Naive thymus-derived CD4-positive, alpha-beta T cell (primary cell): ENCODE measurements around the gene EDA. TPM values are rescaled to one million over a fixed set of nuclear protein-coding genes. Genes with fewer than 3 reads are reported as not detected.

Source experiments
- ATAC-seq: fragments of 150-1000 bp; cut with Tn5 transposase; 2 replicates; pipeline ENCODE4 v1.10.0; 2021; ENCODE audit warnings: mild to moderate bottlenecking, moderate library complexity
- CTCF ChIA-PET: fragments of 350-600 bp; sonication (Branson Sonifier 250); formaldehyde crosslinking; loops from one replicate; lab custom pipeline; 2021; ENCODE audit warnings: antibody characterized with exemption; lab: Charles Lee
- POLR2A ChIA-PET: fragments of 350-600 bp; sonication (Branson Sonifier 250); formaldehyde crosslinking; loops from one replicate; lab custom pipeline; 2021; ENCODE audit warnings: antibody characterized with exemption, inconsistent platforms; lab: Charles Lee
- DNase-seq, 9 donors: peaks; one replicate each; pipeline versions ENCODE4 v3.0.0 to v3.0.0-alpha.2; 2020 to 2022; ENCODE audit warnings: mixed read lengths in 1 of 9
- H3K27ac ChIP-seq: one replicate; pipeline ENCODE4 v1.7.0; 2013; ENCODE audit warnings: mild to moderate bottlenecking, low read depth, low read length, moderate library complexity
- H3K27me3 ChIP-seq, 2 donors: one replicate each; pipeline ENCODE4 v1.7.0; 2013; ENCODE audit warnings: low read length in 2 of 2, mild to moderate bottlenecking in 2 of 2, moderate library complexity in 2 of 2; ENCODE audit not compliant: control insufficient read depth in 2 of 2, insufficient read depth in 2 of 2
- H3K36me3 ChIP-seq, 3 experiments: 1 replicate in 2 of 3; 2 replicates in 1 of 3; pipeline ENCODE4 v1.7.0; 2013; ENCODE audit warnings: low read length in 3 of 3, mild to moderate bottlenecking in 3 of 3, moderate library complexity in 1 of 3; ENCODE audit not compliant: insufficient read depth in 3 of 3, control insufficient read depth in 2 of 3
- H3K4me1 ChIP-seq, 2 donors: one replicate each; pipeline ENCODE4 v1.7.0; 2013; ENCODE audit warnings: low read length in 2 of 2, mild to moderate bottlenecking in 2 of 2, moderate library complexity in 1 of 2; ENCODE audit not compliant: control insufficient read depth in 2 of 2, insufficient read depth in 2 of 2
- H3K4me3 ChIP-seq: 2 replicates; pipeline ENCODE4 v1.7.0; 2013; ENCODE audit warnings: mild to moderate bottlenecking, low read length
- H3K9me3 ChIP-seq, 3 experiments: 1 replicate in 2 of 3; 2 replicates in 1 of 3; pipeline ENCODE4 v1.7.0; 2013; ENCODE audit warnings: low read length in 3 of 3; ENCODE audit not compliant: control insufficient read depth in 2 of 3
- H3K27ac Mint-ChIP-seq, 9 donors: one replicate each; pipeline ENCODE4 v1.8.0; 2020 to 2022; ENCODE audit warnings: mixed read lengths in 9 of 9, mild to moderate bottlenecking in 8 of 9, moderate library complexity in 5 of 9, inconsistent platforms in 2 of 9
- H3K27me3 Mint-ChIP-seq, 5 donors: one replicate each; pipeline ENCODE4 v1.8.0; 2021 to 2022; ENCODE audit warnings: mixed read lengths in 5 of 5, mild to moderate bottlenecking in 1 of 5
- H3K36me3 Mint-ChIP-seq, 5 donors: one replicate each; pipeline ENCODE4 v1.8.0; 2020 to 2022; ENCODE audit warnings: mixed read lengths in 5 of 5, mild to moderate bottlenecking in 3 of 5, inconsistent platforms in 1 of 5
- H3K4me1 Mint-ChIP-seq, 7 donors: one replicate each; pipeline ENCODE4 v1.8.0; 2020 to 2022; ENCODE audit warnings: mixed read lengths in 7 of 7, mild to moderate bottlenecking in 3 of 7, inconsistent platforms in 1 of 7
- H3K4me3 Mint-ChIP-seq, 10 donors: one replicate each; pipeline ENCODE4 v1.8.0; 2020 to 2022; ENCODE audit warnings: mild to moderate bottlenecking in 10 of 10, mixed read lengths in 10 of 10, moderate library complexity in 6 of 10, inconsistent platforms in 2 of 10
- H3K9me3 Mint-ChIP-seq, 11 donors: one replicate each; pipeline ENCODE4 v1.8.0; 2020 to 2022; ENCODE audit warnings: mixed read lengths in 11 of 11, mild to moderate bottlenecking in 4 of 11, inconsistent platforms in 1 of 11, moderate library complexity in 1 of 11
- intact Hi-C, 2 donors: fragments of 100-400 bp; cut with micrococcal nuclease; formaldehyde crosslinking; loops; one replicate each; pipeline ENCODE4 v1.15.1; 2023
- polyA plus RNA-seq, 2 donors: library from polyadenylated mRNA; unstranded; fragments of 300-500 nt; fragmentation: Illumina TruSeq; gene quantifications; one replicate each; pipeline ENCODE4 v1.2.3, GENCODE V29; 2021
- total RNA-seq, 6 experiments: library from RNA in 5 of 6; stranded (reverse) in 5 of 6; gene quantifications; 1 replicate in 5 of 6; 2 replicates in 1 of 6; pipeline ENCODE4 v1.2.3 and lab custom pipeline; 2021 to 2026

The EDA gene
- total and polyA plus RNA-seq, 7 experiments from 2014 or later, result 1.1 to 14.3 (median 2.7) TPM

DNA sequence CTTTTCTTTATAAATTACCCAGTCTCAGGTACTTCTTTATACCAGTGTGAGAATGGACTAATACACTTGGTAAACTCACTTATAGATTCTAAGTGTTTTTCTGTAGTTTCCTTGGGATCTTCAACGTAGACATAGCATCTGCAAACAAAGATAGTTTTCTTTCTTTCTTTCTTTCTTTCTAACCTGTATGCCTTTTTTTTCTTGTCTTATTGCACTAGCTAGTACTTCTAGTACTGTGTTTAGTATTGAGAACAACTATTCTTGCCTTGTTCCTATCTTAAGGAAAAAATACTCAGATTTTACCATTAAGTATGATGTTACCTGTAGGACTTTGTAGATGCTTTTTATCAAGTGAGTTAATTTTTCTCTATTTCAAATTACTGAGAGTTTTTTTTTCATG is 102.2 kb downstream of the EDA start:
- Mint-ChIP-seq H3K4me3 (no peak overlapping the region), H3K9me3 (peaks cover 0 to 57% (median 15%) of the 10 kb centered on the region in 11 donors)

DNA sequence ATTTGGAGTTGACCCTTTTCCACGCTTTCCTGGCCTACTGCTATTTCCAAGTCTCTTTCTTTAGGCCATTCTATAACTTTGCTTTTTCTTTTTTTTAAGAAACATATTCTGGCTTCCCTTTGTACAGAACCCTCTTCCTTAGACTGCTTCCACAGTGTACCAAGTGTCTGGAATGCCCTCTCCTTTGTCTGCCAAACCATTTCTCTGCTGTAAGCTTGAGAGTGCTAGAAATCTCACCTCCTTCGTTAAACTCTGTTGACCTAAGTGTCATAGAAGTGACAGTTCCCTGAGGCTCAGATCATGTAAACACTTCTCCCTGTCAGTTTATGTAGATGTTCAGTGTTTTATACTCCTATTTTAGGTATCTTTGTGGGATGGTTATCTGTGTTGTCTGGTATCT is 108.4 kb downstream of the EDA start:
- Mint-ChIP-seq H3K27me3 (no peaks in the 10 kb centered on the region), H3K27ac (no peak overlapping the region), H3K36me3 (peaks cover 0 to 7% (median 0%) of the 10 kb centered on the region in 5 donors), H3K4me3 (no peak overlapping the region), H3K9me3 (peaks cover 0 to 35% (median 5%) of the 10 kb centered on the region in 11 donors), H3K4me1 (peaks cover 0 to 10% (median 2%) of the 10 kb centered on the region in 7 donors)
- Histone ChIP-seq H3K36me3 (no peaks in the 10 kb centered on the region), H3K9me3 (no peaks in the 10 kb centered on the region), H3K4me1 (no peaks in the 10 kb centered on the region), H3K27me3 (no peaks in the 10 kb centered on the region), H3K4me3 (no peak overlapping the region), H3K27ac (no peak overlapping the region)
- intact Hi-C loops, result no loop called here
- no peak for ATAC-seq
- DNase-seq, result no peak
- POLR2A ChIA-PET, result no interaction called here
- CTCF ChIA-PET, result no interaction called here

More for the DNA sequence above, 102.2 kb downstream of the EDA start:
- H3K4me3 ChIP-seq, result no peak overlapping the region
- intact Hi-C loops, result no loop called here
- no peaks in the 10 kb centered on the region for H3K9me3 ChIP-seq
- Mint-ChIP-seq H3K4me1 (no peaks in the 10 kb centered on the region), H3K27ac (no peak overlapping the region), H3K36me3 (peaks cover 0 to 10% (median 0%) of the 10 kb centered on the region in 5 donors), H3K27me3 (no peaks in the 10 kb centered on the region)
- H3K27ac ChIP-seq, result no peak overlapping the region
- H3K4me1 ChIP-seq, result no peaks in the 10 kb centered on the region
- DNase-seq, result no peak
- no peak for ATAC-seq
- no peaks in the 10 kb centered on the region for H3K27me3 ChIP-seq
- CTCF ChIA-PET, result no interaction called here
- H3K36me3 ChIP-seq, result no peaks in the 10 kb centered on the region
- POLR2A ChIA-PET, result no interaction called here

DNA sequence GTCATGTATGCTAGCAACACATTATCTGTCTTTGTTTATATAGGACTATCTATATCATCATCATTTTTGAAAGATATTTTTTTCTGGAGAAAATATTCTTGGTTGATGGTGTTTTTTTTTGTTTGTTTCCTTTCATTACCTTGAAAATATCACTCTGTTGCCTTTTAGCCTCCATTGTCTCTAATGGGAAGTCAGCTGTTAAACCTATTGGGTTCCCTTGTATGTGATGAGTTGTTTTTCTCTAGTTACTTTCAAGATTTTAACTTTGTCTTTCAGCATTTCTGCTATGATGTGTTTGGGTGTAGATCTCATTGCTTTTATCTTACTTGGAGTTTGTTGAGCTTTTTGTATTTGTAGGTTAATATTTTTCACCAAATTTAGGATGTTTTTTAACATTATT is 124.4 kb downstream of the EDA start:
- Mint-ChIP-seq H3K4me3 (no peak overlapping the region), H3K27ac (no peak overlapping the region), H3K4me1 (no peaks in the 10 kb centered on the region), H3K36me3 (peaks cover 0 to 11% (median 0%) of the 10 kb centered on the region in 5 donors), H3K27me3 (no peaks in the 10 kb centered on the region), H3K9me3 (peaks cover 0 to 37% (median 12%) of the 10 kb centered on the region in 11 donors)
- CTCF ChIA-PET, result no interaction called here
- DNase-seq (no peak), ATAC-seq (no peak)
- intact Hi-C loops, result no loop called here
- POLR2A ChIA-PET, result no interaction called here
- H3K27ac ChIP-seq, result no peak overlapping the region
- H3K27me3 ChIP-seq, result no peaks in the 10 kb centered on the region
- no peaks in the 10 kb centered on the region for H3K36me3 ChIP-seq
- H3K4me3 ChIP-seq, result no peak overlapping the region
- no peaks in the 10 kb centered on the region for H3K9me3 ChIP-seq
- H3K4me1 ChIP-seq, result no peaks in the 10 kb centered on the region

DNA sequence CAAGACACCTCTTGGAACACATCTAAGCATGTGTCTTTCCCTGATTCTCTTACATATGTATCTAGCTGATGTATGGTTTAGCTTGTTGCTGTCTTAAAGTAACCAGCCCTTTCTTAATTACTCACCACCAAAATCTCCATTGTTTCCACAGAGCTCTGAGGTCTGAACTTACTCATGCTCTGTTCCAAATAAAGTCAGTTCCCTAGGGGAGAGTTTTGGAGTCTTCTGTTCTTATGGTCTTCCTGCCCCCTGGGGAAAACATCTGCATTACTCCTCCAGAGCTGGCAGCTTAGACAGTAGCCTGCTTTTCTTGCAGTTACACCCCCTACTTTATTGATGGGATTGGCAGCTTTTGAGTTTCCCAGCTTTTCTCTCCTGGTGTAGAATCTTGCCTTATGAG is 125.8 kb downstream of the EDA start:
- H3K36me3 ChIP-seq, result no peaks in the 10 kb centered on the region
- Mint-ChIP-seq H3K36me3 (peaks cover 0 to 11% (median 0%) of the 10 kb centered on the region in 5 donors), H3K9me3 (peaks cover 0 to 37% (median 12%) of the 10 kb centered on the region in 11 donors), H3K27ac (no peak overlapping the region), H3K27me3 (no peaks in the 10 kb centered on the region), H3K4me1 (no peaks in the 10 kb centered on the region), H3K4me3 (no peak overlapping the region)
- H3K4me3 ChIP-seq, result no peak overlapping the region
- ATAC-seq, result no peak
- DNase-seq, result no peak
- no peak overlapping the region for H3K27ac ChIP-seq
- CTCF ChIA-PET, result no interaction called here
- no peaks in the 10 kb centered on the region for H3K27me3 ChIP-seq
- H3K4me1 ChIP-seq, result no peaks in the 10 kb centered on the region
- H3K9me3 ChIP-seq, result no peaks in the 10 kb centered on the region
- intact Hi-C loops, result no loop called here
- POLR2A ChIA-PET, result no interaction called here

DNA sequence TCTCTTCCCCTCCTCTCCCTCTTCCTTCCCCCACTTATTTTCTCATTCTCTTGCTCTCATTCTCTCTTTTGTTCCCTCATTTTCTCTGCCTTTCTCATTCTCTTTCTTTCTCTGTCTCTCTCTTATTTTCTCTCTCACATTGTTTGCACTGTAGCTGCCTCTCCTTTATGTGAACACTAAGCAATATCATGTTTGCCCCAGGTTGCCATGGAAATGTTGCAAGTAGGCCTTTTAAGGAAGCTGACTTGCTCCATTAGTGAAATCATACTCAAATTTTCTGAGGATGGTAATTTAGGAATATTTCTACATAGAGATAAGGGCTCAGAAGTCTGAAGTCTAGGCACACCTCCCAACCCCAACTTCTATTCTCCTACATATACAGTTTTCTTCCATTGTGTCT is 130.1 kb downstream of the EDA start:
- H3K4me1 Mint-ChIP-seq, result no peaks in the 10 kb centered on the region
- intact Hi-C loops, result no loop called here
- ChIA-PET POLR2A (no interaction called here), CTCF (no interaction called here)
- no peaks in the 10 kb centered on the region for H3K27me3 ChIP-seq
- DNase-seq, result no peak
- ATAC-seq, result no peak
- no peak overlapping the region for H3K4me3 Mint-ChIP-seq
- no peaks in the 10 kb centered on the region for H3K4me1 ChIP-seq
- H3K9me3 Mint-ChIP-seq, result peaks cover 0 to 27% (median 10%) of the 10 kb centered on the region in 11 donors
- no peak overlapping the region for H3K4me3 ChIP-seq
- peaks cover 0 to 5% (median 0%) of the 10 kb centered on the region in 5 donors for H3K36me3 Mint-ChIP-seq
- H3K36me3 ChIP-seq, result no peaks in the 10 kb centered on the region
- no peaks in the 10 kb centered on the region for H3K9me3 ChIP-seq
- no peaks in the 10 kb centered on the region for H3K27me3 Mint-ChIP-seq
- H3K27ac ChIP-seq, result no peak overlapping the region
- H3K27ac Mint-ChIP-seq, result no peak overlapping the region

DNA sequence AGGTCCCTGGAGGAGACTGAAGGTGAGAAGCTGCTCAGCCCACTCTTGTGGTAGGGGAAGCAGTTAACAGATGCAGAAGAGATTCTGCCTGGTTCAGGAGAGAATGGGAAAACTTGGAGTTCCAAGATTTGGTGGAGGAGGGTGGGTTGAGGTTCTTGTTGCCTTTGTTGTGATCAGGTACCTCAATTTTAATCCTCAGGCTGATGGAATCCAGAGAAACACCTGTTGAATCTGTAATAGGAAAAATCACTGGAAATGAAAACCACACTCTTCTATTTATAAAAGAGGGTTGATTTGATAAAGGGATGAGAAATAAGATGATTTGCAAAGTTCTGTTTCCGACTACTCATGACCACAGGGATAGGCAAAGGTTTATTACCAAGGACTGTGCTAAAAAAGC is 132.1 kb downstream of the EDA start:
- Histone ChIP-seq H3K9me3 (no peaks in the 10 kb centered on the region), H3K36me3 (no peaks in the 10 kb centered on the region), H3K4me3 (no peak overlapping the region), H3K4me1 (no peaks in the 10 kb centered on the region), H3K27me3 (no peaks in the 10 kb centered on the region), H3K27ac (no peak overlapping the region)
- Mint-ChIP-seq H3K4me3 (no peak overlapping the region), H3K36me3 (peaks cover 0 to 4% (median 0%) of the 10 kb centered on the region in 5 donors), H3K27ac (no peak overlapping the region), H3K27me3 (no peaks in the 10 kb centered on the region), H3K9me3 (peaks cover 0 to 10% (median 6%) of the 10 kb centered on the region in 11 donors), H3K4me1 (no peaks in the 10 kb centered on the region)
- CTCF ChIA-PET, result no interaction called here
- no peak for ATAC-seq
- no peak for DNase-seq
- intact Hi-C loops, result no loop called here
- POLR2A ChIA-PET, result no interaction called here

DNA sequence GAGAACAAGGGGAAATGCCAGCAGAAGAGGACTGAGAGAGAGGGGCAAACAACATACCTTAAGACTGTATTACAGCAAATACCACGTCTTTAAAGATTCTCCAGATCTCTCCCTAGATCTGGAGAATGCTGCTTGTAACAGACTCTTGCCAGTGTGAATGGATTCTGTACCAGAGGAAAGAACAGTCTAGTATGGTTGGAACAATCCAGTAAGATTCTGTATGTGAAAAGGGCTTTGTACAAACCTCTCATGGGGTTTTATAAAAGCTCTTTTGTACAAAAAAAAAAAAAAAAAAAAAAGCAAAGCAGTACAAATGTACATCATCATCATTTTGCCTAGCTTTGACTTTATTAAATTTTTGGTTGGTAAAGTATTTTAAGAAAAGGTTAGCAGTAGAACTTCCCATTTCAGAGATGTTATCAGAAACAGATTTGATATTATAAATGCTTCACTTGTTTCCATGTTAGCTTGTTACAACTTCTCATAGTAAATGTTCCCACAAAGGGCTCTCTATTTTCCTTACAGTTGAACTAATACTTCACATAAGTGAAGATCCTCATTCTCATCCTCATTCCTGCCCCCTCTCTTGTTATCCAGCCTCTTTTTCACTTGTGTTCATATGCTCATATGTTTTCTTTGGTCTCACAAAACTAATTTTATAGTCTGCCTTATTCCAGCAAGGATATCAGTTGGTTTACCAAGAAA is 144.2 kb downstream of the EDA start:
- intact Hi-C loops, result no loop called here
- DNase-seq (no peak), ATAC-seq (no peak)
- no peak overlapping the region for H3K4me3 Mint-ChIP-seq
- H3K4me1 Mint-ChIP-seq, result no peaks in the 10 kb centered on the region
- no peaks in the 10 kb centered on the region for H3K9me3 ChIP-seq
- H3K9me3 Mint-ChIP-seq, result peaks cover 0 to 4% (median 2%) of the 10 kb centered on the region in 11 donors
- no peaks in the 10 kb centered on the region for H3K36me3 ChIP-seq
- H3K4me3 ChIP-seq, result no peak overlapping the region
- ChIA-PET POLR2A (no interaction called here), CTCF (no interaction called here)
- H3K27me3 Mint-ChIP-seq, result no peaks in the 10 kb centered on the region
- H3K36me3 Mint-ChIP-seq, result no peaks in the 10 kb centered on the region
- no peak overlapping the region for H3K27ac ChIP-seq
- H3K27ac Mint-ChIP-seq, result peak overlapping the region in 3 of 9 donors; percentile 18 to 58 (median 38)
- H3K4me1 ChIP-seq, result no peaks in the 10 kb centered on the region
- H3K27me3 ChIP-seq, result no peaks in the 10 kb centered on the region
